ENCODE measurements around the gene MYO5B.

GRCh38 chr18:49794743-49795142 lies 400.2 kb downstream of the MYO5B start:
- TF ChIP-seq CTCF (IDR thresholded peaks at IDR 0.05) (no peak), POLR2A (IDR thresholded peaks at IDR 0.05) (no peak)

Measured in lower leg skin (tissue), 3 donors.